GM18867 (cell line): Measurements from ENCODE around the gene NUDT5.

ENCODE experiments used
- ATAC-seq: cut with Tn5 transposase; IDR thresholded peaks from one replicate; pipeline ENCODE4 v1.9.1; 2021; ENCODE audit warnings: mild to moderate bottlenecking, moderate library complexity; ENCODE audit not compliant: unreplicated experiment

Gene NUDT5

GRCh38 chr10:12165036-12165435 is 30.7 kb downstream of the NUDT5 start:
- no peak for ATAC-seq

GRCh38 chr10:12164085-12164484 is 31.6 kb downstream of the NUDT5 start:
- ATAC-seq: no peak

DNA sequence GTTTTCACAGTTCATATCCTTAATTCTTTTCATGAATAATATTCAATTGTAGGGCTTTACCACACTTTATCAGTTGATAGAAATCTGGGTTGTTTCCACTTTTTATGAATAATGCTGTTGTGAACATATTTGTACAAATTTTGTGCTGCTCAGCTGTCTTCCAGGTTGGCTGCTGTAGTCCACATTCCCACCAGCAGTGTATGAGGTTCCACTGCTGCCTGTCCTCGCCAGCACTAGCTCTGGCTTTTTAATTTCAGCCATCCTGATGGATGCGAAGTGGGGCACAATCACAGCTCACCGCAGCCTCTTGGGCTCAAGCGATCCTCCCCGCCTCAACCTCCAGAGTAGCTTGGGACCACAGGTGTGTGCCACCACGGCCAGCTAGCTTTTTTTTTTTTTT is 32.8 kb downstream of the NUDT5 start:
- no peak for ATAC-seq

DNA sequence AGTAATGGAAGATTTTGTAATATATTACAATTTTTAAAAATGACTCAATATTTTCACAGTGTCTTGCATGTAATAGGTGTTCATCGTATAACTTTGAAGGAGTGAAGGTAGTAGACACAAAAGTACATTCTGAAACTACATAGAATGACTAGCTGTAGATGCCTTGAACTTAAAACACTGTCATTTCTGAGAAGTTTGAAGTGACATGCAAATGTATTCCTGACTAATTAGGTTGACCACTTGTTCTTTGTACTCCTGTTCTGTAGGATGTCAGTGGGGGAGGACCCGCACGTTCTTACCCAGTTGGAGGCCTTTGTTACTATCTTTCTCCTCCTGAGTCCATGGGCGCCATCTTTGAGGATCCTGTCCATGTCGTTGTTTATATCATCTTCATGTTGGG is 35.0 kb downstream of the NUDT5 start:
- ATAC-seq: no peak

DNA sequence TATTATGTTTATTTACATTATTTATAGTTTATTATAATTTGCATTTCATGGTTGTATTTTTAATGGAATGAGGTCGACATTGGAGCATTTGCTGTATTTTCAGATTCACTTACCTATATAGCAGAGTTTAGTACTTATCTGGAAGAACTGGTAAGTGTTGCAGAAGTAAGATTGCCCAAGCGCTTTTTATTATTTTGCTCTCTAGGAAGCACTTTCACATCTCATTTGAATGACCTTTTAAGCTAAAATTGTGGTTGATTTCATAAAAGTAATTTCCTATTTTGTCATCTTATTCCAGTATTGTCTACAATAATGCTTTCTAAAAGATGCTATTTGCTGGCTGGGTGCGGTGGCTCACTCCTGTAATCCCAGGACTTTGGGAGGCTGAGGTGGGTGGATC is 37.6 kb downstream of the NUDT5 start:
- ATAC-seq: no peak

DNA sequence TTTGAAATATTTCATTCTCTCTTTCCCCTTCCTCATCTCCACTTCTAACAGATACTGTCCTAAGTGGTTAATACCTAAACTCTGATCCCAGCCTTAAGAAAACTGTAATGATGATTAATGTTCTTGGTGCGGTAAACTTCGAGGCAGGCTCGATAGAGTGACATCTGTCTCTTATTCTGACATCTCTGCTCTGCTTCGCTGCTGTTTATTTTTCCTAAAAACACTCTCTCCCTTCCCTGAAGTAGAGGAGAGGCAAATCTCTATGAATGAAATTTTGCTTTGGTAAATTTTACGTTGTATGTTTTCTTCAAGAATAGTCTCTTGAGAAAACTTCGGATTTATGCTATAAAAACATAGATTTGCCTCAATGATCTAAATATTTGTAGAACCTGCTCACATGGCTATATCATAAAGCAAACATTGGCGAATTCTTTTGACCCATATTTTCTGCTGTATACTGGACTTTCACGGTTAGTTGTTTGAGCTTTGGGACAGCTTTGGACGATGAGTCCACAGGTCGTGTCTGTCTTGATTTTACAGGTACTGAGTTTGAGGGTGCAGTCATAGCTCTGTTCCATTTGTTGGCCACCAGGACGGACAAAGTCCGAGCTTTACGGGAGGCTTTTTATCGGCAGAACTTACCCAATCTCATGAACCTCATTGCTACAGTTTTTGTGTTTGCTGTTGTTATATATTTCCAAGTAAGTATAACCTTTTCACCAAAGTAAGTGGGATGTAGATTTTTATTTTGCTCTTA is 39.1 kb downstream of the NUDT5 start:
- ATAC-seq: no peak

DNA sequence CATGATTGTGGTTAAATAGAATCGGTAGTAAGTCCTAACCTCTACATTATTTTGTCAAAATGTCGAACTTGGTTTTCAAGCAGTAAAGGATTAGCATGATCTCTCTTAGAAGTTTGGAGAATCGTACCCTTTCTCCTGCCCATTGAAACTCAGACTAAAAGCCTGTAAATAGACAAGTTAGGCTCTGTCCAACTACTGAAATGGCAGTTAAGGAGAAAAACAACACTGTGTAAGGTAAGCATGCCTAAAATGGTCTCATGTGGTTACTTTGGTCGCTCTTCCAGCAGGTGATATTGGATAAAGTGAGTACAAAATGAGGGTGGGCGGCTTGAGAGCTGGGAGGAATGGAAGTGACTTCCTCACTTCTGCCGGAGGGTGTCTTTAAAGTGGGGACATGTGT is 41.2 kb downstream of the NUDT5 start:
- ATAC-seq: no peak

- no peak for ATAC-seq
Observed at GRCh38 chr10:12150163-12150562, 45.5 kb downstream of the NUDT5 start.

GRCh38 chr10:12144538-12144937 is 51.2 kb downstream of the NUDT5 start:
- no peak for ATAC-seq

DNA sequence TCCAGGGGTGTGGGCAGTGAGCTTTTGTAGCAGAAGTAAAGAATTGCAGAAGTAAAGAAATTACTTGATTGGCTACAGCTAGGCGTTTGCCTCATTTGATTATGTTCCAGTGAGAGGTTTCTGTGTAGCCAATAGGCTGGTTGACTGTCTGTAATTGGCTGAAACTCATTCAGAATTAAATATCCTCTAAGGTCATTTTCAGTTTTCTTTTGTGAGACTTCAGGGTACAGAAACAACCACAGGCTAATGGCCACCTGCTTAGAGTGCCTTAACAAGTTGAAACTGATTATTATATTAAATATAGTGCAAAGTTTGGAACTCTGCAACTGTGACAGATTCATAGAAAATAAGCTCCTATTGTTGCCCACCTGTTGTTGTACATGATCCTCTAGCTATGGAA is 55.7 kb downstream of the NUDT5 start:
- ATAC-seq: no peak

GRCh38 chr10:12135631-12136030 is 60.1 kb downstream of the NUDT5 start:
- no peak for ATAC-seq

DNA sequence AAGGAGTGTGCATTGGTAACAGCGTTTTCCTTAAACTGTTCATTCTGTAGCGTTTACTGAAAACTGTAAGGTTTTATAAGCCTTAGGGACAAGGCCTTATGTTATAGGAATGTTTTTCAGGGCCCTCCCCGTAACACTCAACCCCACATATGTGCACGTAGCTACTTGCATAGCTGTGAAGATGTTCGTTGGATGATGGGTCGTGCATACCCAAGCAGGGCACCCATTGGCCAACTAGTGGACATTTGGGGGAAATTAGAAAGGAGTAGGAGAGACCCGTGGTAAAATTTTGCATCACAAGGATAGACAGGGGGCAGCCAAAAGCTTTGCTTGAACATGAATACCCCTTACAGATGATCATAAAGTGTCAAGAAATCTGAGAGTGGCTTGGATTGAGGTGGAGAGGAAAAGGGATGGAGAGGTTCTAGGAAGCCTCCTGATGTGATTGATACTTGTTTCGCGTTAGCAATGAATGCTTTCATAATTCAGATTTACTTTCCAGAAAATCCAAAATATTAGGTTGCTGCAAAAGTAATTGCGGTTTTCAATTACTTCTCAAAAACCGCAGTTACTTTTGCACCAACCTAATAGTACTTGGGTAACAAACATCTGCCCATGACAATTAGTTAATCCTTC is 65.3 kb downstream of the NUDT5 start:
- ATAC-seq: peak; percentile 38

- ATAC-seq: peak; percentile 89
Observed at GRCh38 chr10:12129222-12130111, 66.2 kb downstream of the NUDT5 start, which contains the start of gene SEC61A2. Gene SEC61A2 (plus strand): TSS chr10:12129677. CDS start chr10:12129788, 111 bp downstream.

GRCh38 chr10:12121673-12122072 is 74.0 kb downstream of the NUDT5 start:
- ATAC-seq: peak; percentile 29
